Measurements from ENCODE around the gene TRIM10. TPM values are rescaled to one million over a fixed set of nuclear protein-coding genes. Genes with fewer than 3 reads are reported as not detected.
A peak's percentile ranks its signal among the peaks of the same experiment; 100 is the strongest.

TRIM10 gene
- total RNA-seq, 1 donor from 2014 or later = not detected

- H3K27me3 Mint-ChIP-seq (ENCODE audit: unreplicated experiment) = peaks cover 5% of the 10 kb centered on the region
- DNase-seq = no peak
- H3K4me1 Mint-ChIP-seq (ENCODE audit: low read depth, unreplicated experiment) = no peaks in the 10 kb centered on the region
- no peaks in the 10 kb centered on the region for H3K36me3 Mint-ChIP-seq (ENCODE audit: unreplicated experiment)
- no peak within 1 kb of the TSS for H3K4me3 Mint-ChIP-seq (ENCODE audit: unreplicated experiment)
- no peaks in the 10 kb centered on the region for H3K9me3 Mint-ChIP-seq (ENCODE audit: unreplicated experiment)
- no peak for TF ChIP-seq CTCF (IDR thresholded peaks at IDR 0.05; ENCODE audit: partially characterized antibody, unreplicated experiment)
- no peak within 1 kb of the TSS for H3K27ac Mint-ChIP-seq (ENCODE audit: unreplicated experiment)
Measured at GRCh38 chr6:30113003-30113759, 47.8 kb downstream of the TRIM10 start, which contains the start of gene TRIM31. TRIM31 (minus strand) TSS chr6:30113090; CDS start chr6:30112805, 285 bp downstream.

GRCh38 chr6:30112402-30112994, 48.5 kb downstream of the TRIM10 start:
- H3K4me3 Mint-ChIP-seq (ENCODE audit: unreplicated experiment) = no peak overlapping the region
- DNase-seq = no peak
- H3K4me1 Mint-ChIP-seq (ENCODE audit: low read depth, unreplicated experiment) = no peaks in the 10 kb centered on the region
- no peak for TF ChIP-seq CTCF (IDR thresholded peaks at IDR 0.05; ENCODE audit: partially characterized antibody, unreplicated experiment)
- H3K36me3 Mint-ChIP-seq (ENCODE audit: unreplicated experiment) = no peaks in the 10 kb centered on the region
- H3K27ac Mint-ChIP-seq (ENCODE audit: unreplicated experiment) = no peak overlapping the region
- no peaks in the 10 kb centered on the region for H3K9me3 Mint-ChIP-seq (ENCODE audit: unreplicated experiment)
- peaks cover 10% of the 10 kb centered on the region for H3K27me3 Mint-ChIP-seq (ENCODE audit: unreplicated experiment)

GRCh38 chr6:30111266-30111856, 49.6 kb downstream of the TRIM10 start:
- Mint-ChIP-seq H3K4me3 (ENCODE audit: unreplicated experiment) (no peak overlapping the region), H3K4me1 (ENCODE audit: low read depth, unreplicated experiment) (no peaks in the 10 kb centered on the region), H3K27me3 (ENCODE audit: unreplicated experiment) (peaks cover 10% of the 10 kb centered on the region), H3K9me3 (ENCODE audit: unreplicated experiment) (no peaks in the 10 kb centered on the region), H3K36me3 (ENCODE audit: unreplicated experiment) (no peaks in the 10 kb centered on the region), H3K27ac (ENCODE audit: unreplicated experiment) (no peak overlapping the region)
- no peak for TF ChIP-seq CTCF (IDR thresholded peaks at IDR 0.05; ENCODE audit: partially characterized antibody, unreplicated experiment)
- no peak for DNase-seq

- Mint-ChIP-seq H3K4me1 (ENCODE audit: low read depth, unreplicated experiment) (peaks cover 10% of the 10 kb centered on the region), H3K27me3 (ENCODE audit: unreplicated experiment) (peaks cover 24% of the 10 kb centered on the region), H3K36me3 (ENCODE audit: unreplicated experiment) (no peaks in the 10 kb centered on the region), H3K4me3 (ENCODE audit: unreplicated experiment) (no peak overlapping the region), H3K9me3 (ENCODE audit: unreplicated experiment) (peaks cover 6% of the 10 kb centered on the region), H3K27ac (ENCODE audit: unreplicated experiment) (no peak overlapping the region)
- no peak for DNase-seq
- no peak for TF ChIP-seq CTCF (IDR thresholded peaks at IDR 0.05; ENCODE audit: partially characterized antibody, unreplicated experiment)
Measured at GRCh38 chr6:30104661-30105060, 56.4 kb downstream of the TRIM10 start.

GRCh38 chr6:30103872-30104179, 57.2 kb downstream of the TRIM10 start:
- Mint-ChIP-seq H3K4me1 (ENCODE audit: low read depth, unreplicated experiment) (peaks cover 10% of the 10 kb centered on the region), H3K27ac (ENCODE audit: unreplicated experiment) (no peak overlapping the region), H3K27me3 (ENCODE audit: unreplicated experiment) (peaks cover 27% of the 10 kb centered on the region), H3K4me3 (ENCODE audit: unreplicated experiment) (peak overlapping the region; percentile 89), H3K9me3 (ENCODE audit: unreplicated experiment) (peaks cover 6% of the 10 kb centered on the region), H3K36me3 (ENCODE audit: unreplicated experiment) (no peaks in the 10 kb centered on the region)
- DNase-seq = no peak
- TF ChIP-seq CTCF (IDR thresholded peaks at IDR 0.05; ENCODE audit: partially characterized antibody, unreplicated experiment) = no peak
